Fibroblast of skin of right biceps (primary cell): ENCODE data around the gene COMMD3.

Experiments
- DNase-seq: peaks from one replicate; pipeline ENCODE4 v3.0.0-alpha.2; 2013

Gene COMMD3

DNA sequence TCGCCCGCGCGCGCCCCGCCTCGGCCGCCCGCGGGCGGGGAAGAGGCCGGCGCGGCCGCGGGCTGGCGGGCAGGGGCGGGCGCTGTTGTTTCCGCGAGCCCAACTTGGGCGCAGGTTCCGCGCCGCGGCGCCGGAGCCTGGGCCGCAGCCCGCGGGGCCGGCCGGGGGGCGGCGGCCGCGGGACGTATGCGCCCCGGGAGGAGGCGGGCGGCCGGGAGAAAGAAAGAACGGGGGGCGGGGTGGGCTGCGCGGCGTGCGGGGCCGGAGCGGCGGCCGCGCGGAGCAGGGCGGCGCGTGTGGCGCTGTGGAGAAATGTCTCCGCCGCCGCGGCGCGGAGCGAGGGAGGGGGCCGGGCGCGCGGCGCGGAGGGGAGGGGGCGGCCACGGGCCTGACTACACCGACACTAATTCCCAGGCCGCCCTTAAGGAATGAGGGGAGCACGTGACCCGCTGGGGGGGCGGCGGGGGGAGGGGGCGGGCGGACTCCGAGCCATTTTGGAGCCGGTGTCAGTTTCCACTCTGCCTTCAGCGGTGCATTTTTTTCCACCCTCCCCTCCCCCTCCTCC is 4.5 kb downstream of the COMMD3 start, which contains the start of gene BMI1:
Gene BMI1 (plus strand): TSS at position 509 of the 565 bp plus-strand sequence. CDS start 5,351 bp downstream, outside the sequence.
- DNase-seq = peak; percentile 85

GRCh38 chr10:22321156-22321923 is 5.2 kb downstream of the COMMD3 start:
- peak; percentile 75 for DNase-seq

DNA sequence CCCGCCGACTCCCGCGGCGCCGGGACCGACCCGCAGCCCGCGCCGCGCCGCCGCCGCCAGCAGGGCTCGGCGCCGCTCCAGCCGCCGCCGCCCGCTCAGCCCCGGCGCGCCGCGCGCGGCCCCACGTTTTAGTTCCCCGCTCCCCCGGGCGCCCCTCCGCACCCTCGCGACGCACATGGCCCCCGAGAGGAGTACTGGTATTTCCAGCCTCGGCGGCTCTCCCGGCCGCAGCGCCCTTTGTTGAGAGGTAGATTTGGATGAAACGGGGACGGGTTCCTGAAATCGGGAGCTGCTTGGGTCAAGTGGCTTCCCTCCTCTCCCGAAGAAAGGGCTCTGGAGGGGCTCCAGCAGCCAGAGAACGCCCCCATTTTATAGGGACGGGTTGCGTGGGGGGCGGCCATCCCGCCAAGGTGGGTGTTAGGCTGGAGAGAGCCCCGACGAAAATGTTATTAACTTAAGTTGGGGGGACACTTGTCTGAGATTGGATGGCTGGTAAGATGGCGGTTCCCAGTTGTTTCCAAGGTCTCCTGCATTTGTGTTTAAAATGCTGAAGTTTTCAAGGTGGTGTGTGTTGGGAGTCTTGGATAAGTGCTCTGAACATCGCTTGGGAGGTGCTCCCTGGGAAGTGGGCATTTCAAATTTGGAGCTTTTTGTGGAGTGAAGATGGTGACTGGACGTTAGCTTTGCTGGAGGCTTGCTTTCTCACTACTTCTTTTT is 5.9 kb downstream of the COMMD3 start:
- DNase-seq = no peak

DNA sequence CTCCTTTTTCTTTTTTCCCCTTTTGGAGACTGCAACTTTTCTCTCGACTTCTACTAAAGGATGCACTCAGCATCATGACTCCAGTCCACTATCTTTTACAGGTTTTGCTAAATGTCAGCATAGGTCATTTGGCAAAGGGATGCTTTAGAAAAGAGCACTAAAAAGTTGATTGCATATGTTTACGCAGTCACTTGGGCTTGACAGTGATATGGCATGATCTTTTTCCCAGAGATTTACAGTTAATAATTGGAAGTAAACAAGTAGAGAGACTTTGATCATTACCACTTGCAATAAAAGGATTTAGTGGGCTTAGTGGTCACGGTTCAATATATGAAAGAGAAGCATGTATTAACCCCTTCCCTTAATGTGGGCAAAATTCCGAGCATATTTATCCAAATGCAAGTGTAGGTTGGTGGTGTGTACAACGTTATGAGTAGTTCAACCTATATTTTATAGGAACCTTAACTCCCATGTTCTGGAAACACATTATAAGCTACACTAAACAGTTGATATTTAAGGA is 6.5 kb downstream of the COMMD3 start:
- no peak for DNase-seq

- DNase-seq = no peak
These were observed 7.5 kb downstream of the COMMD3 start for GRCh38 chr10:22323538-22324305.

DNA sequence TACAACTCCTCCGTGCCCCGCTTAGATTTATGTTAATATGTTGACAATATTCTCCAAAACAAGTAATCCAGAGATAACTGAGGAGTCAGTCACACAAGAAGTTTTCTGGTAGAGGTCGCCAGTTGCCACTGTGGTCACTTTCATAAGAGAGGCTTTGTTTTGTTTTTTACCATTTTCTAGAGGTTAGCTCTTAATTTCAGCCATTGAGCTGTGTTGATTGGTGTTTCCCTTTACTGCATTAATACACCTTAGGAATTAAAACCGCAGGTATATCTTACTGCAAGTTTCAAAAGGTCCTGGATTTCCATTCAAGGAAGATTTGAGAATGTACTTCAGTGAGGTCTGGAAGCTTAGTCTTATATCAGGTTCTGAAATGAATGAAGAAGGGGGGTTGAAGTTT is 8.2 kb downstream of the COMMD3 start:
- DNase-seq = no peak

GRCh38 chr10:22324893-22325271 is 8.7 kb downstream of the COMMD3 start:
- no peak for DNase-seq

DNA sequence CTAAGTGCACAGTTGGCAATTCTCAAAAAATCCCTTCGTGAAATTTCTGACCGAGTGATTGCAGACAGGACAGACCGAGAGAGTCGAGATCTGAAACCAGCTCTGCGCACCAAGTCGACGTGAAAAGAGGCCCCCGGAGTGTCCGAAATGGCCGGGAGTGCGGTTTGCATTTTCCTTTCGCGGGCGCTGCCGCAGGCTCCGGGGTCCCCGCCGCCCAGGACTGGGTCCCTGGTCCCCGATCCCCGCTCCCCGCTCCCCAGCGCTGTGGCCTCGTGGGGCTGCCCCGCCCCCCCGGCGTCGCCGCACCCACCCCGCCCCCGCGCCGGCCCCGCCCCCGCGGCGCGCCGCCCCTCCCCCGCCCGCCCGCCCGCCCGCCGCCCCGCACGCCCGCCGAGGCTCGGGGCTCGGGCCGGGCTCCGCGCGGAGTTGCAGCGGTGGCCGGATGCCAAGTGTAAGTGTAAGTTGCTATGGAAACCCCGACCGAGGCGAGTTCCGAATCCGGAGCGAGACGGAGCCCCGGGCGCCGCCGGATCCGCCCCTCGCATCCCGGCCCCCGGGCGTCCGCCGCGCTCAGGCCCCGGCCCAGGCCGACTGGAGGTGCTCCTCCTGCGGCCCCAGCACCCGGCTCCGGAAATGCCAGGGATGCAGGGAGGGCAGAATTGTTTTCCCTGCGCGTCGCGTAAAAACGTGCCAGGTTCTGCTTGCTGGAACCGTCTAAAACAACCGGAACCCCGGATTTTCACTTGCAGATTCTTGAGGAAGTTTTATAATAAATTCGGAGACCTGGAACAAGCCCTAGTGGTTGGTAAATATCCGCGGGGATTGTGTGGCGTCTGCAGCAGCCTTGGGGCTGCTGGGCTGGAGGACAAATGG is 9.3 kb downstream of the COMMD3 start:
- DNase-seq = peak; percentile 67

DNA sequence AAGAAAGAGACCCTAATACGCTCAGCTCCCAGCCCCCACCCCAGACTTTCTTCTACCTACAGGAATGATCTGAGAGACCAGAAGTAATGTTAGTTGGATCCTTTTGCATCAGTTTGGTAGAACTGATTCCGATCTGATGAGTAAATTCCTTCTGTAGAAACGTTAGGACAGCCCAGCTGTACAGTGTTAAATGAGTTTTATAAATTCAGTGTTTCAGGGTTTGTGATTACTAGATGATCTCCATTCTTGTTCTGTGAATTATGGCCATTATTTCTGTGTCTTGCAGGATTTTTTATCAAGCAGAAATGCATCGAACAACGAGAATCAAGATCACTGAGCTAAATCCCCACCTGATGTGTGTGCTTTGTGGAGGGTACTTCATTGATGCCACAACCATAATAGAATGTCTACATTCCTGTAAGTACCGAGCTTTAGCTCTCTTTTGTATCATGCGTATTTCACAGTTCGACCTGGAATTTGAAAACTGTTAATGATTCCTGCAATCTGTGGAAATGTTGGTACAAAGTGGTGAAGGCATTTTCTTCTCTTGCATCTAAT is 10.0 kb downstream of the COMMD3 start:
- peak; percentile 39 for DNase-seq

DNA sequence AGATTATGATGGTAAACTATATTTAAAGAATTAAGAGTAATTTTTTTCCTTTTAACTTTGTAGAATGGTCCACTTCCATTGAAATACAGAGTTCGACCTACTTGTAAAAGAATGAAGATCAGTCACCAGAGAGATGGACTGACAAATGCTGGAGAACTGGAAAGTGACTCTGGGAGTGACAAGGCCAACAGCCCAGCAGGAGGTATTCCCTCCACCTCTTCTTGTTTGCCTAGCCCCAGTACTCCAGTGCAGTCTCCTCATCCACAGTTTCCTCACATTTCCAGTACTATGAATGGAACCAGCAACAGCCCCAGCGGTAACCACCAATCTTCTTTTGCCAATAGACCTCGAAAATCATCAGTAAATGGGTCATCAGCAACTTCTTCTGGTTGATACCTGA is 13.0 kb downstream of the COMMD3 start:
- no peak for DNase-seq

- no peak for DNase-seq
These were observed 16.0 kb downstream of the COMMD3 start for GRCh38 chr10:22332116-22332692.

GRCh38 chr10:22333167-22333974 is 17.2 kb downstream of the COMMD3 start:
- DNase-seq = no peak

DNA sequence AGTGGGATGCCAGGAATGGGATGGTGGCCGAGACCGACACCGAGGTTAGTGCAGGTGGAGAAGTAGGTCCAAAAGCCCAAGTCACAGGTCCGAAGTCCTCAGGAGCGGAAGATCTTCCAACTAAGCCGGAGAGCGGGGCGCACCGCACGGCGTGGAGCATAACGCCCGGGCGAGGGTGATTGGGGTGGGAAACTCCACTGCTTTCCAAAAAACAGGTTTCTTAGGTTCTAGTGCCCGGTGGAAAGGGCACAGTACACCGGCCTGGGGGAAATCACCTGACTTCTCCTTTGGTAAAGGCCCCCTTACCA is 17.7 kb downstream of the COMMD3 start:
- DNase-seq = no peak

DNA sequence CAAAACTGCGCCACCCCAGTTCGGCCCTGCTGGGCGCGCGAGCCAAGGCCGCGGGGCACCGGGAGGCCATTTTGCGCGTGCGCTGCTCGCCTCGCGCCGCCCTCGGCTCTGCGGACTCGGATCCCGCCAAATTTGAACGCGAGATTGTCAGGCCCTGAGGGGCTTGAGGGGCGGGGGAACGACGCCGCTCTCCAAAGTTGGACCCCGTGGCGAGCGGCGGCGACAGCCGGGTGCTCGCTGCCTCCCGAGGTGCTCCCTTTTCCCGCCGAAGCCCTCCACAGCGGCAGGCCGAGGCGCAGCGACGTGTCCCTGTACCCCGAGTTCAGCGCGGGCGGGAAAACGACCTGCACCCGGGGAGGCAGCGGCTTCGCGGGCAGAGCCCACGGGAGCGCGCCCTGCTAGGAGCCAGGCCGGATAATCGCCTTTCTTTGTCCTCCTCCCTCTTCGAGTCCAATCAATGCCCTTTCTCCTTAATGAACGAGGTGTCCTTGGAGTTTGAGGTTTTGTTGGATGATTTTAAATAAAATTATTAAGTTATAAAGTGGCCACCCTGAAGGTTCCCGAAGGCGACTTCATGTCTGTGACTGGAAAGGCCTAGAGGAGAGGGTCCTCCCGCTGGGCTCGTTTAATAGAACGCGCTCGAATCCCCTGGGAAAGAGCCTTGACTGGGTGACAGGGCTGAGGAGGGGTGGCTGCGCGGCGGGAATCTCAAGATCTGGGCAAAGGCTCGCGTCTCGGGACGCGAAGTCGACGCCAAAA is 18.4 kb downstream of the COMMD3 start:
- peak; percentile 29 for DNase-seq

GRCh38 chr10:22335173-22335933 is 19.2 kb downstream of the COMMD3 start:
- DNase-seq = peak; percentile 65

- DNase-seq = no peak
These were observed 22.2 kb downstream of the COMMD3 start for GRCh38 chr10:22338185-22338900.

GRCh38 chr10:22338931-22339330 is 22.7 kb downstream of the COMMD3 start:
- DNase-seq = no peak

DNA sequence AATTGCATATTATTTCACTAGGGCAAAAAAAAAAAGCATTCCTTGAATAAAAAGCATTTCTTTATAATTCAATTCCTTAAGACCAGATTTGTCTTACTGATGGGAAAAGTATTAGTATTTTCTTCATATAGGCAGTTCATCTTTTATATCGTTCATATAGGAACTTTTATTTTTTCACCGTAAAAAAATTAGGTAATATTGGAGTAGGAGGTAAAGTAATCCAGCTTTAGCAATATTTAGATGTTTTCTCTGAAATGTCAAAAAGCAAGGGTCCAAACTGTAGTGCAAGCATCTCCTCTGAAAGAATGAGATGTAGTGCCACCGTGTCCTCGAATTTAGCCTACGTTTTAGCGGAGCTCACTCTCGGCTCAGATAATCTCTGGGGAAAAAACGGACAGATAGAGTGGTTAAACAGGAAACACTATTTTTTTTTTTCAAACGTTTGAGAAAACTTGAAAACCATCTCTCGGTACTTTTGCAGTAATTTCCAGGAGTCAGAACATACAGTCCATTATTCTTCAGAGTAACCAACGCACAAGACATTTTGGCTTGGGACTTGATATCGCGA is 23.7 kb downstream of the COMMD3 start:
- DNase-seq = no peak
